CD4-positive, alpha-beta T cell treated with Interleukin-15 for 4 hours (primary cell): ENCODE measurements around the gene TOR1B.

Experiments
- DNase-seq: peaks from one replicate; pipeline ENCODE4 v3.0.0-alpha.2; 2020; ENCODE audit warnings: low spot score

The TOR1B gene

GRCh38 chr9:129845373-129845772 lies 42.4 kb downstream of the TOR1B start:
- no peak for DNase-seq

- no peak for DNase-seq
These were observed 45.9 kb downstream of the TOR1B start for GRCh38 chr9:129848712-129849441.

- DNase-seq = no peak
These were observed 46.9 kb downstream of the TOR1B start for GRCh38 chr9:129849901-129850300.

GRCh38 chr9:129850821-129851550 lies 48.0 kb downstream of the TOR1B start:
- no peak for DNase-seq

GRCh38 chr9:129851821-129852220 lies 48.8 kb downstream of the TOR1B start:
- no peak for DNase-seq

GRCh38 chr9:129852579-129852978 lies 49.6 kb downstream of the TOR1B start:
- no peak for DNase-seq

- DNase-seq = no peak
These were observed 50.6 kb downstream of the TOR1B start for GRCh38 chr9:129853614-129854013.

GRCh38 chr9:129854588-129855110 lies 51.7 kb downstream of the TOR1B start:
- no peak for DNase-seq

GRCh38 chr9:129857207-129857606 lies 54.2 kb downstream of the TOR1B start:
- DNase-seq = no peak

- no peak for DNase-seq
These were observed 55.4 kb downstream of the TOR1B start for GRCh38 chr9:129858167-129858962.
